Tibial artery (tissue), 4 donors: Measurements from ENCODE around the gene FCGR2B.
"Not testable (repeated sequence)": the region's sequence is repeated elsewhere in the genome, so short reads cannot be mapped to it uniquely, and the experiment has no call there.

Source experiments
- DNase-seq, 2 donors: peaks; one replicate each; pipeline ENCODE4 v3.0.0-alpha.2; 2019
- H3K27ac ChIP-seq, 2 donors: fragments of 200-600 bp; sonication (generic) in 1 of 2; 1 replicate in 1 of 2; 2 replicates in 1 of 2; pipeline ENCODE4 v1.5.1; 2018 to 2019; ENCODE audit warnings: mild to moderate bottlenecking in 1 of 2
- H3K27me3 ChIP-seq, 2 donors: fragments of 200-600 bp; sonication (generic) in 1 of 2; one replicate each; pipeline versions ENCODE4 v1.5.1 to v1.6.0; 2016 to 2019
- H3K36me3 ChIP-seq, 3 donors: fragments of 200-600 bp; sonication (generic) in 2 of 3; one replicate each; pipeline ENCODE4 v1.5.1; 2016 to 2019; ENCODE audit warnings: mild to moderate bottlenecking in 2 of 3
- H3K4me1 ChIP-seq, 4 donors: fragments of 200-600 bp; sonication (generic) in 2 of 4; 1 replicate in 3 of 4; 2 replicates in 1 of 4; pipeline ENCODE4 v1.5.1; 2016 to 2019
- H3K4me3 ChIP-seq, 2 donors: fragments of 200-600 bp; sonication (generic) in 1 of 2; 1 replicate in 1 of 2; 2 replicates in 1 of 2; pipeline ENCODE4 v1.5.1; 2018 to 2019; ENCODE audit warnings: mild to moderate bottlenecking in 2 of 2
- H3K9me3 ChIP-seq, 3 donors: fragments of 200-600 bp; sonication (generic) in 1 of 3; one replicate each; pipeline ENCODE4 v1.5.1; 2016 to 2019
- intact Hi-C: fragments of 100-400 bp; cut with DNase I; formaldehyde crosslinking; loops from one replicate; pipeline ENCODE4 v1.15.0; 2023; ENCODE audit warnings: low total_unique reads

FCGR2B gene

GRCh38 chr1:161662684-161663339, at the start of gene FCGR2B:
Gene FCGR2B, plus strand, starts transcription at chr1:161663143. Its CDS starts 99 bp downstream, at chr1:161663242.
- H3K36me3 ChIP-seq, H3K4me3 ChIP-seq, H3K4me1 ChIP-seq, H3K9me3 ChIP-seq, intact Hi-C loops, H3K27ac ChIP-seq, H3K27me3 ChIP-seq, DNase-seq: not testable (repeated sequence)

GRCh38 chr1:161616417-161616816, 46.5 kb upstream of the FCGR2B start:
- DNase-seq, H3K4me3 ChIP-seq, H3K9me3 ChIP-seq, H3K27me3 ChIP-seq, H3K36me3 ChIP-seq, H3K4me1 ChIP-seq, H3K27ac ChIP-seq: not testable (repeated sequence)
- intact Hi-C loops: loop anchor here (10.0 kb wide), 1 partner anchor 92 kb away; the partner anchor contains the start of gene HSPA6

DNA sequence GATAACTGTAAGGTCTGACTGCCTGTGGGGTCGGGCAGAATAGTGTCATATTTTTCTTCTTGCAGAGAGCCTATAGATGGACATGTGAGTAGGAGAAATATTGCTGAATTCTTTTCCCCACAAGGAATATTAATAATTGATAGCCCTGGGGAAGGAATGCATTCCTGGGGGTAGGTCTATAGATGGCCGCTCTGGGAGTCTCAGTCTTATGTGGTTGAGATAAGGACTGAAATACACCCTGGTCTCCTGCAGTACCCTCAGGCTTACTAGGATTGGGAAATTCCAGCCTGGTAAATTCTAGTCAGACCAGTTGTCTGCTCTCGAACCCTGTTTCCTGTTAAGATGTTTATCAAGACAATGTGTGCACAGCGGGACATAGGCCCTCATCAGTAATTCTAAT, 44.4 kb upstream of the FCGR2B start:
- H3K9me3 ChIP-seq, H3K4me3 ChIP-seq, H3K27ac ChIP-seq, H3K4me1 ChIP-seq, DNase-seq, H3K36me3 ChIP-seq, H3K27me3 ChIP-seq: not testable (repeated sequence)
- intact Hi-C loops: loop anchor here (10.0 kb wide), 1 partner anchor 94 kb away; the partner anchor contains the start of gene HSPA6

DNA sequence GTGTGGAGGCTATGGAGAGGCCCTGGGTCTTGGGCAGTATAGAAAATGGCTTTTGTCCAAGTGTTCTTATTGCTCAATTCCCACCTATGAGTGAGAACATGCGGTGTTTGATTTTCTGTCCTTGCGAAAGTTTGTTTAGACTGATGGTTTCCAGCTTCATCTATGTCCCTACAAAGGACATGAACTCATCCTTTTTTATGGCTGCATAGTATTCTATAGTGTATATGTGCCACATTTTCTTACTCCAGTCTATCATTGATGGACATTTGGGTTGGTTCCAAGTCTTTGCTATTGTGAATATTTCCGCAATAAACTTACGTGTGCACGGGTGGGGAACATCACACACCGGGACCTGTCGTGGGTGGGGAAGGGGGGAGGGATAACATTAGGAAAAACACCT, 42.5 kb upstream of the FCGR2B start:
- H3K4me3 ChIP-seq, H3K36me3 ChIP-seq, H3K4me1 ChIP-seq, DNase-seq, H3K27me3 ChIP-seq, H3K27ac ChIP-seq, intact Hi-C loops, H3K9me3 ChIP-seq: not testable (repeated sequence)

- H3K27me3 ChIP-seq, H3K4me1 ChIP-seq, H3K27ac ChIP-seq, H3K9me3 ChIP-seq, H3K36me3 ChIP-seq, intact Hi-C loops: not testable (repeated sequence)
- DNase-seq: peak in 1 of 2 donors; percentile 37
- peak overlapping the region; percentile 25 to 53 for H3K4me3 ChIP-seq
Observed at GRCh38 chr1:161621181-161622000, 41.6 kb upstream of the FCGR2B start.

DNA sequence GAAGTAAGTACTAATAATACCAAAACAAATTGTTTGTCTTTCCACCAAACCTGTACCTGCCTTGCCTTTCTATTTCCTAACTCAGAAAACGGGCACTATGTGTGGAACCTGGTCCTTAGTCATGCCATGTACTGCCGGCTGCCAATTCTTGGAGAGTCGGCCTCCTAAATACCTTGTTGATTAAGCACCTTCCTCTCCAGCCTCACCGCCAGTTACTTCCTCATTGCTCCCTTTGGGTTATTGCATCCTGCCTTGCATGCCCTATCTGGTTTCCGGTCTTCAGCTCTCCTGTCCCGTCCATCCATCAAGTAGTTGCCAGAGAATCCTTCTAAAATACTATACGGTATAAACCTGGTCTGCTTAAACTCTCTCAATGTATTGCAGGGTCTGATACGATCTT, 40.9 kb upstream of the FCGR2B start:
- H3K4me1 ChIP-seq, intact Hi-C loops, H3K27me3 ChIP-seq, DNase-seq, H3K9me3 ChIP-seq, H3K36me3 ChIP-seq, H3K27ac ChIP-seq: not testable (repeated sequence)
- H3K4me3 ChIP-seq: peak overlapping the region in 1 of 2 donors; percentile 53

DNA sequence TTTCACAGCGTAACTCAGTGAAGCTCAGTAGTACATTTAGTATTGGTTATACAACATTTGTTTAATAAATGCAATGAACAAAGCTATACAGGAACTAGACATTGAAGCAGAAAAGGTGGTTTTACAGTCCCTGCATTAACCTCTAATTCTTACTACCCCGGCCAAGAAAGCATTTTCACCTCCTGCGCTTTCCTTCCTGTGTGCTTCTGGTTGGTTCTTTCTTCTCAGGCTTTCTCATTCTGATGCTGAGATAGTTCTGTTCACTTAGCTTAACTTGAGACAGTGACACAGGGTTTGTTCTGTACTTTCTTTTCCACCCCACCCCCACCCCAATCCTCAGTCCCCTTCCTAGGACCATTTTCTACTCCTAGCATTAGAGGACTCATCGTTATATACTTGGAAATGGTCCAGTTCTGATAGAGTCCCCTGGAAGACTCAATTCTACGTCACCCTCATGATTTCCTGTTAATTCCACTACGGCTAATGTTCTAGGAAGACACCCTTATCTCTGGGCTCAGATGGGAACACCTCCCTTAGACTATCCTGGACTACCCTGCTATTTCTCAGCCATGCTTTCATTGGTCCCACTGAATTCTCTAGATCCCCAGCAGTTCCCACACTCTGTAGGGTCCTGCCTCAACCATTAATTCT, 39.4 kb upstream of the FCGR2B start:
- H3K27me3 ChIP-seq, H3K36me3 ChIP-seq, DNase-seq, intact Hi-C loops, H3K4me1 ChIP-seq, H3K9me3 ChIP-seq, H3K27ac ChIP-seq, H3K4me3 ChIP-seq: not testable (repeated sequence)

GRCh38 chr1:161624605-161625004, 38.3 kb upstream of the FCGR2B start:
- H3K27ac ChIP-seq, intact Hi-C loops, H3K4me3 ChIP-seq, DNase-seq, H3K27me3 ChIP-seq, H3K9me3 ChIP-seq, H3K4me1 ChIP-seq, H3K36me3 ChIP-seq: not testable (repeated sequence)

GRCh38 chr1:161626445-161627146, 36.3 kb upstream of the FCGR2B start:
- H3K4me3 ChIP-seq, H3K36me3 ChIP-seq, H3K27ac ChIP-seq, H3K9me3 ChIP-seq, intact Hi-C loops, H3K27me3 ChIP-seq, H3K4me1 ChIP-seq, DNase-seq: not testable (repeated sequence)

DNA sequence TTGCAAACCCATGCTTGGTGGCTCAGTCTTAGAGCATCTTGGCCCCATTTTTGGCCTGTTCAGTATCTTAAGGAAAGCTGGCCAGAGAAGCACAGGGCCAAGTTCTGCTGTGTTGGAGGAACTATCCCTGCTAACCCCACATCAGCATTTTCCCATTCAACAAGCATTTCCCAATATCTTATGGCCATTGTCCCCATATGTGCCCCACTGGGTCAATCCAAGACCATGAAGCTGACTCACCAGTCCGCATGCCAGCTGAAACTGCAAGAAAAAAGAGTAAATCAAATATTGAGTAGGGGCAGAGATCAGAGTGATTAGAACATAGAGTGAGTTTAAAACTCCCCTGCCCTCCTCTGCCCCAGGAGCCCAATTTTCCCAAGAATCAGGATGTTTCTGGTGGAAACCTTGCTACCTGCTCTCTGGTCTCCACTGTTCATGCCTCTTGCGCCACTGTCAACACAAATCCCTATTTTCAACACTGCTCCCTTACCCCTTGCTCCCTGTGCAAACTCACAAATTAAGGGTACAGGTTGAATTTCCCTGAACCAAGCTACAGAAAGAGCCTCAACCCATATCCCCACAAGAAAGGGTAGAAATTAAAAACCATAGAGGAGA, 32.7 kb upstream of the FCGR2B start:
- intact Hi-C loops, H3K27ac ChIP-seq: not testable (repeated sequence)

More for the DNA sequence above, 32.7 kb upstream of the FCGR2B start:
- H3K4me3 ChIP-seq, H3K36me3 ChIP-seq, H3K27me3 ChIP-seq, DNase-seq, H3K9me3 ChIP-seq, H3K4me1 ChIP-seq: not testable (repeated sequence)
